Activated naive CD4-positive, alpha-beta T cell treated with anti-CD3 and anti-CD28 coated beads, Interleukin-2, amount 50 U/mL, for 24 hours (primary cell): ENCODE results near the gene AK2.

Experiments used
- H3K27ac Mint-ChIP-seq: one replicate; pipeline ENCODE4 v1.8.0; 2021; ENCODE audit warnings: mild to moderate bottlenecking, mixed read lengths
- H3K27me3 Mint-ChIP-seq: one replicate; pipeline ENCODE4 v1.8.0; 2021; ENCODE audit warnings: mixed read lengths
- H3K36me3 Mint-ChIP-seq: one replicate; pipeline ENCODE4 v1.8.0; 2021; ENCODE audit warnings: mixed read lengths
- H3K4me1 Mint-ChIP-seq: one replicate; pipeline ENCODE4 v1.8.0; 2021; ENCODE audit warnings: mixed read lengths
- H3K4me3 Mint-ChIP-seq: one replicate; pipeline ENCODE4 v1.8.0; 2021; ENCODE audit warnings: mild to moderate bottlenecking, mixed read lengths
- H3K9me3 Mint-ChIP-seq: one replicate; pipeline ENCODE4 v1.8.0; 2021; ENCODE audit warnings: mixed read lengths

AK2 gene

GRCh38 chr1:33017175-33017574 lies 19.5 kb downstream of the AK2 start:
- no peak overlapping the region for H3K27ac Mint-ChIP-seq
- no peaks in the 10 kb centered on the region for H3K9me3 Mint-ChIP-seq
- peaks cover 27% of the 10 kb centered on the region for H3K36me3 Mint-ChIP-seq
- H3K4me3 Mint-ChIP-seq, result no peak overlapping the region
- no peaks in the 10 kb centered on the region for H3K27me3 Mint-ChIP-seq
- H3K4me1 Mint-ChIP-seq, result peaks cover 14% of the 10 kb centered on the region

DNA sequence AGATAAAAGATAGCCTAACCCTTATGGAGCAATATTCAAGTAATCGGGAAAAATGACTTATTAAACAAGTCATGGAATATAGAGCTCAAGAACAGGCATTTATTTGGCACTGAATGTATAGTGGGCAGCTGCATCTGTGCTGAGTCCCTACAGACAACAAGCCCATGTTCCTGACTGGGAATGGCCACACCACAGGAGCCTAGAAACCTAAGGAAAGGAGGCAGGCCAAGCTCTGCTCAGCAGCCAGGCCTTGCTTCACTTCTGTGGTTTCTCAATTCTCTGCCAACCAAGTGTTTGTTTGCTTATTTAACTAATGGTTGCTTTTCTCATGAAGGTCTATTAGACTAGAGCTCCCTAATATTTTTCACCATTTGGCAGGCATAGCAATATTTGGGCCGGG lies 21.5 kb downstream of the AK2 start:
- Mint-ChIP-seq H3K4me3 (no peak overlapping the region), H3K4me1 (peaks cover 14% of the 10 kb centered on the region), H3K36me3 (peaks cover 25% of the 10 kb centered on the region), H3K9me3 (no peaks in the 10 kb centered on the region), H3K27ac (no peak overlapping the region), H3K27me3 (no peaks in the 10 kb centered on the region)

DNA sequence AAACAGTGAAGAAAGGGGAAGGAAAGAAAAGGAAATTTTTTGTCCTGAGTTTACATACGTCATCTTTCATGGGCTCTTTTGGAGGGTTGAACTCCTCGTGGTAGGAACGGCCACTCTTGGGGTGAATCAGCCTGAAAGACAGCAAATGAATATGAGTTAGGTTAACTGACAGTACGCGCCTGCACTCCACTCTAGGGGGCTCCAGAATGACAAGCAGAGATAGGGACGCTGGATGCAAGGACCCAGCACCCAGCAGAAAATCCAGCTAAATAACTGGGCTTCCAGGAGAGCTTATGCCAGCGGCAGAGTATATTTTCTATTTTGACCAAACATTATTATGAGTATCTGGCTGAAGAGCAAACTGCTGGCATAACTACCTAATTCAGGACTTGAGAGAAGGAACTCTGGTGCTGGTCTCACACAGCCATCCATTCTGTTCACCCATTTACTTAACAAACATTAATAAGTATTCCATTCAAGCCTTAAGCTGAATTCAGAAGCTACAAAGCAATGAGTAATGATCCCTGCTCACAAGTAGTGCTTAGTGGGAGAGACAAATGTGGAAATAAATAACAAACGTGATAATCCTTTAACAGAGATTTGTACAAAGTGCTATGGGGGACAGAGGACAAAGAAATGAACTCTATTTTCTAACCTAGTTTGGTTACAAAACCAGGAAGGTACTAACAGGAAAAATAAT lies 22.1 kb downstream of the AK2 start:
- Mint-ChIP-seq H3K27ac (peak overlapping the region; percentile 61), H3K4me1 (peaks cover 14% of the 10 kb centered on the region)

DNA sequence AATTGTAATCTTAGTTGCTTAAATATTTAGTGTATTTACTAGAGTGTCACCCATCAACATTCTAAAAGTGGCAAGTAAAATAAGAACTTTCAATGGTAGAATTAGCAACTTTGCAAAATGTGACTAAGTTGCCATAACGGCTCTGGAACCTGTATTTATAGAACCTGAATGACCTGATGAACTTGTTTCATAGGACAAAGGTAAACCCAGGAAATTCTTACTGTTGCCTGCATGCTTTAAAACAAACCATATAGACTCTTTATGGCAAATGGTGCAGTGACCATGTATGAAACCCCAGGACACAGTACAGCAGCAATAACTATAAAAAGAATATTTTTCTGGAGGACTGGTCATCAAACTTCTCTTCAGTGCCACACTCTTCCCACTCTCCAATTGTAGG lies 22.9 kb downstream of the AK2 start:
- H3K36me3 Mint-ChIP-seq, result peaks cover 19% of the 10 kb centered on the region
- H3K4me1 Mint-ChIP-seq, result peaks cover 10% of the 10 kb centered on the region
- no peak overlapping the region for H3K4me3 Mint-ChIP-seq
- no peaks in the 10 kb centered on the region for H3K9me3 Mint-ChIP-seq
- H3K27ac Mint-ChIP-seq, result no peak overlapping the region
- no peaks in the 10 kb centered on the region for H3K27me3 Mint-ChIP-seq

More for the DNA sequence above, 22.1 kb downstream of the AK2 start:
- Mint-ChIP-seq H3K9me3 (no peaks in the 10 kb centered on the region), H3K27me3 (no peaks in the 10 kb centered on the region), H3K4me3 (no peak overlapping the region), H3K36me3 (peaks cover 24% of the 10 kb centered on the region)

GRCh38 chr1:33012165-33012564 lies 24.5 kb downstream of the AK2 start:
- H3K27ac Mint-ChIP-seq, result no peak overlapping the region
- H3K4me1 Mint-ChIP-seq, result no peaks in the 10 kb centered on the region
- H3K27me3 Mint-ChIP-seq, result no peaks in the 10 kb centered on the region
- no peaks in the 10 kb centered on the region for H3K9me3 Mint-ChIP-seq
- H3K36me3 Mint-ChIP-seq, result peaks cover 18% of the 10 kb centered on the region
- no peak overlapping the region for H3K4me3 Mint-ChIP-seq

DNA sequence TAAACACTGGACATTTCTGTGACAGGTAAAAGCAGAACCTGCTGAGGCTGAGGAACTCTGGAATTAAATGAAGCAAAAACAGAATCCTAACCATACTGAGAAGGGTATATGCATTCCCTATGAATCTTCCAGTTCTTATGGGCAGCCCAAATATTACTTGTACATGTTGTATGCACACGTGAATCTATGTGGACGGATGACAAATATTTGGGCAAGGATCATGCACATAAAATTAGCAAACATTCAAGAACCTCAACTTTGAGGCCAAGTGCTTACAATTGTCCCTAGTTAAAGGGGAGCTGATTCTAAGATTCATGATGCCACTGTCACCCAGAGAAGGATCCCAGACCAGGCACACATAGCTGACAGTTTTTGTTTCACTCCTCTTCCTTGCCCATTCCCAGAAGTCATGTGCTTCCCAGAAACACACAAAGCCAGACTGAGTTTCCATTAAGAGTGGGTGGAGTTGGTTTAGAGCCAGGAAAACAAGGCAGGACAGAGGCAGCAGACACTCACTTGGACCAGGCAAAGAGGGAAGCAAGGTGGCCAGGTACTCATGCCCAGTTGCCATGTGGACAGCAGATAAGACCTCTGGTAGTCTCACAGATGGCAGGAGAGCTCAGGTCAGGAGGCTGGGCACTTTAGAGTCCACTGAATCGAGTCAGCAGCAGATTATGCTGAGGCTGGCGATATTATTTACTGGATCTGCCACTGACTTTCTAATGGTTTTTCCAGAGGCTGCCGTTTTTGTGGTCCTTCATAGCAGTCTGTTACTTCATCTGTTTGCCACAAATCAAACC lies 25.6 kb downstream of the AK2 start:
- Mint-ChIP-seq H3K36me3 (peaks cover 21% of the 10 kb centered on the region), H3K4me1 (no peaks in the 10 kb centered on the region), H3K27me3 (no peaks in the 10 kb centered on the region), H3K9me3 (no peaks in the 10 kb centered on the region), H3K4me3 (no peak overlapping the region), H3K27ac (no peak overlapping the region)

GRCh38 chr1:33009561-33009960 lies 27.1 kb downstream of the AK2 start:
- Mint-ChIP-seq H3K9me3 (no peaks in the 10 kb centered on the region), H3K4me1 (peaks cover 12% of the 10 kb centered on the region), H3K36me3 (peaks cover 19% of the 10 kb centered on the region), H3K27ac (no peak overlapping the region), H3K27me3 (no peaks in the 10 kb centered on the region), H3K4me3 (no peak overlapping the region)

DNA sequence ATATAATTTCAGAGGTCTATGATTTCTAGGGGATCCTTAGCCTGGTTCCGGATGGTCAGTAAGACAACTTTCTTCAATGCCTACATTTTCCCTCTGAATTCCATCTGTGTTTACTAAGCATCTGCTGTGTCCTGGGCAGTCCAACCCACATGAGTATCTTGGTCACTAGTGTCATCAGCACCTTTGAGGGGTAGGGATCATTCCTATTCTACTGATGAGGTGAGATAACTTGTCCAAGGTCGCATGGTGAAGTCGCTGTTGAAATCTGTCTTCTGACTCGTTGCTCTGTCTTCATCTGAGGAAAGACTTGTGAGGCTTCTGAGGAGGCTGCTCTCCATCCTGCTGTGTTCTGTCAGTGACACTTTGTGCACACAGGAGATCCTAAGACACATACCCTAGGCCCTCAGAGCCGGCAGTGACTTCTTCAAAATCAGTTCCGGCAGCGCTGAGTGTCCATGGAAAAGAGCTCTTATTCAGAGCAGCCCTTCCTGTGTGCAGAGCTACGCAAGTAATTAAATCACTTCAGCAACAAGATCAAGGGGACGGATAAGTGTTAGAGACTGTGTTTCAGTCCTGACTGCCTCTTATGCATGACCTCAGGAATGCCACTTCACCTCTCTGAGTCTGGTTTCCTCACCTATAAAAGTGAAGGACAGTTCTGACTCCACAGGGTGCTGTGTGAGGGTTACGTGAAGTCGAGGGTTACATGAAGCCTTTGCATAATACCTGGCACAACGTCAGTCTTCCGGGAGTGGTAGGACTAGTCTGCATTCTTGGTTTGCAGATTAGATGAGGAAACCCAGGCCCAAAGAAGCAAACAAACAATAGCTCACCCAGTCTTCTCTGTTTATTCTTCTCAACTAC lies 28.4 kb downstream of the AK2 start:
- Mint-ChIP-seq H3K27ac (no peak overlapping the region), H3K4me1 (peaks cover 17% of the 10 kb centered on the region), H3K36me3 (peaks cover 14% of the 10 kb centered on the region)

DNA sequence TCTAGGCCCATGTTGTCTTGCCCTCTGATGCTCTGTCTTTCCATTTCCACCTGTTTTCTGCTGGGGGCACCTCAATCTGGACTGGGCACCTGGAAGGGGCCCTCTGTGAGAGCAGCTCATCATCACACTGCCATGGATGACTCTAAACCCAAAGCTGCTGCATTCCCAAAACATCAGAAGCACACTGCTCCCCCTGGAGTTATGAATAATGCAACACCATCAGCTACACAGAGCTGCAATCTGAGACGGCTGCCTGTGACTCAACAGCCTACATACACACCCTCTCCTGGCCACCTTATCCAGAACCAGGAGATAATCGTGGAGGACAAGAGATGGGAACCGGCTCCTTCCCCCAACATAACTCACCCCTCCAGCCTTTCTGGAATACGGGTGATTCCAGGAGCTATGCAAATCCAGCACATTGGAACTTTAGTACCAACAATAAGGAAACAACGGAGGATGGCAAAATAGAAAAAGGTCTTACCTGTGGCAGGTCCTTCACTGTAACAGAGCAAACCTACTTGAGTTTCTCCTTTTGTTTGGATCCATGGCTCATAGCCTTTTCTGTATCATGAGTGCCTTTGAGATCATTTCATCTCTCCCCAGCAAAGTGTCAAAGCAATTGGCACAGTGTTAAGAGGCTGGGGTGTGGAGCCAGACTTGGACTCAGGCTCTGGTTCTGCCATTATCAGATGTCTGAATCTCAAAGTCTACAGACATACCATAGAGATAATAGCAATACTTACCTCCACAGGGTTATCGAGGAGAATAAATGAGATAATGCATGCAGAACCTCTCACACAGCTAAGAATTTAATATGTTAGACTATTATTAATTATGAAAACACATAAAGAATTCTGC lies 29.3 kb downstream of the AK2 start:
- Mint-ChIP-seq H3K4me3 (no peak overlapping the region), H3K27ac (no peak overlapping the region), H3K9me3 (no peaks in the 10 kb centered on the region), H3K36me3 (peaks cover 14% of the 10 kb centered on the region), H3K4me1 (peaks cover 17% of the 10 kb centered on the region), H3K27me3 (no peaks in the 10 kb centered on the region)

More for the DNA sequence above, 28.4 kb downstream of the AK2 start:
- no peaks in the 10 kb centered on the region for H3K9me3 Mint-ChIP-seq
- no peaks in the 10 kb centered on the region for H3K27me3 Mint-ChIP-seq
- no peak overlapping the region for H3K4me3 Mint-ChIP-seq

DNA sequence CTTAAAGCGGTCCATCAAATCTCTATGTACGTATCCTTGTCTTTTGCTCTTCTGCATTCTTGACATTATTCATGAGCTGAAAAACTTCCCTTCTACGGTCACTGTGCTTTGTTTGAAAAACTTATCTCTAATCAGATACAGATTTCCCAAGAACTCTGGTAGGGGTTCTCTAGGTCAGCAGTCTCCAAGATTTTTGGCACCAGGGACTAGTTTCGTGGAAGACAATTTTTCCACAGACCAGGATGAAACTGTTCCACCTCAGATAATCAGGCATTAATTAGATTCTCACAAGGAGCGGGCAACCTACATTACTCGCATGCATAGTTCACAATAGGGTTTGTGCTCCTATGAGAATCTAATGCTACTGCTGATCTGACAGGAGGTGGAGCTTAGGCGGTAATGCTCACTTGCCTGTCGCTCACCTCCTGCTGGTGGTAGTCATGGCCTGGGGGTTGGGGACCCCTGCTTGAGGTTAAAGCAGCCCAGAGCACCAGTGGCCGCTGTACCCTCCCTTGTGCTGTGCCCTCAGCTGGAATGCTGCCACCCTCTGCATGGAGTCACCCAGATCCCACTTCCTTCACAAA lies 30.8 kb downstream of the AK2 start:
- Mint-ChIP-seq H3K36me3 (peaks cover 10% of the 10 kb centered on the region), H3K27ac (peak overlapping the region; percentile 38), H3K4me1 (peaks cover 17% of the 10 kb centered on the region), H3K27me3 (no peaks in the 10 kb centered on the region), H3K4me3 (no peak overlapping the region), H3K9me3 (no peaks in the 10 kb centered on the region)

DNA sequence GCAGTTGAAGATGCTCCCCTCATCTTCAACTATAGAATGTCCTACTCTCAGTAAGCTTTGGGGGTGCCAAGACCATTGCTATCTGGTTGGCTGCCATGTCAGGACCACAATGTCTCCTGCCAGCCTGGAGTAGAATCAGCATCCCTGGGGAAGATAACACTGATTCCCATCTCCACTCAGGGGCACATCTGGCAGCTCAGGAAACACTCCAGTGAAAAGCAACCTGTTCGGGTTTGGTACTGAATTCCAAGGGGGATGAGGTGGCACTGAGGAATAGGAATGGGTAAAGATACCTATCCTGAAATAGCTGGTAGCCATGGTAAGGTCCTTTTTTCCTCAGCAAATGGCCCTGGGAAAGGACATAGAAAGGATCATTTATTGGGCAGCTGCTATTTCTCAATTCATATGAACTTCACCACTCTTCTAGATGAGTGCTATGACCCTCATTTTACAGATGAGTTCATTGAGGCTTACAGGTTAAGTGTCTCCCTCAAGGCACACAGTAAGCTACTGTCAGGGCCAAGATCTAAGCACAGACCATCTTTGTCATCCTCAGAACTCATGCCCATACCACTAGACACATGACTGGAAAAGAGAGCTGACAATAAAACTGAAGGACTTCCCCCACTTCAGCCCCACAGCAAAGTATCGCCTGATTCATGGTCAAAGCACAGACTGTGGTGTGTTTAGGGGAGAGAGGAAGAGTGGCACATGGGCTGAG lies 31.4 kb downstream of the AK2 start:
- peak overlapping the region; percentile 8 for H3K27ac Mint-ChIP-seq
- H3K27me3 Mint-ChIP-seq, result no peaks in the 10 kb centered on the region
- no peaks in the 10 kb centered on the region for H3K9me3 Mint-ChIP-seq
- H3K4me1 Mint-ChIP-seq, result peaks cover 17% of the 10 kb centered on the region
- H3K4me3 Mint-ChIP-seq, result no peak overlapping the region
- H3K36me3 Mint-ChIP-seq, result peaks cover 10% of the 10 kb centered on the region

DNA sequence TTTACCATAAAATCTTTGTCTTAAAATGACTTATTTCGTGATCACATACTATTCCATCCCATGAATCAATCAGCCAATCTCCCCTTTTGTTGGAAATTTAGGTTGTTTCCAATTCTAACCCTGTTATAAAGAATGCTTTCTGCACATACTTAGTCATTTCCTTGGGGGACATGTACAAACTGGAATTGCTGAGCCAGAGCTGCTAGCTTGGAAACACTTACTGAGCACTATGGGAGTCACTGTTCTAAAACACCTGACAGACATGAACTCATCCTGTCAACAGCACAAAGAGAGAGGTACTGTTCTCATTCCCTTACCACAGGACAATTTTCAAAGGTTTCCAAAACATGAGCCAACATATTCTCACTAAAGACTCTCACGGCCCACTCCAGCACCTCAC lies 32.1 kb downstream of the AK2 start:
- peaks cover 17% of the 10 kb centered on the region for H3K4me1 Mint-ChIP-seq
- H3K4me3 Mint-ChIP-seq, result no peak overlapping the region
- H3K9me3 Mint-ChIP-seq, result no peaks in the 10 kb centered on the region
- H3K27ac Mint-ChIP-seq, result no peak overlapping the region
- peaks cover 8% of the 10 kb centered on the region for H3K36me3 Mint-ChIP-seq
- H3K27me3 Mint-ChIP-seq, result no peaks in the 10 kb centered on the region

GRCh38 chr1:33003657-33004056 lies 33.0 kb downstream of the AK2 start:
- Mint-ChIP-seq H3K36me3 (peaks cover 8% of the 10 kb centered on the region), H3K4me1 (peaks cover 17% of the 10 kb centered on the region), H3K27me3 (no peaks in the 10 kb centered on the region), H3K4me3 (no peak overlapping the region), H3K9me3 (no peaks in the 10 kb centered on the region), H3K27ac (no peak overlapping the region)

GRCh38 chr1:33002006-33002405 lies 34.7 kb downstream of the AK2 start:
- H3K27me3 Mint-ChIP-seq, result no peaks in the 10 kb centered on the region
- H3K36me3 Mint-ChIP-seq, result peaks cover 1% of the 10 kb centered on the region
- H3K27ac Mint-ChIP-seq, result no peak overlapping the region
- no peaks in the 10 kb centered on the region for H3K9me3 Mint-ChIP-seq
- H3K4me3 Mint-ChIP-seq, result no peak overlapping the region
- peaks cover 28% of the 10 kb centered on the region for H3K4me1 Mint-ChIP-seq
